GM18951 (cell line): ENCODE measurements around the gene FHL1.

Experiments used
- POLR2A ChIP-seq: IDR thresholded peaks from 4 replicates; pipeline ENCODE4 v1.6.1; 2011; ENCODE audit warnings: mild to moderate bottlenecking; ENCODE audit not compliant: insufficient read length, insufficient read depth; ENCODE audit errors: extremely low read depth
- in situ Hi-C: fragments of 300-500 bp; cut with MboI; formaldehyde crosslinking; loops from one replicate; pipeline ENCODE4 v1.12.0; 2022; ENCODE audit warnings: low sequenced_read_pairs, mixed read lengths, inconsistent platforms; ENCODE audit not compliant: unreplicated experiment

Gene FHL1

DNA sequence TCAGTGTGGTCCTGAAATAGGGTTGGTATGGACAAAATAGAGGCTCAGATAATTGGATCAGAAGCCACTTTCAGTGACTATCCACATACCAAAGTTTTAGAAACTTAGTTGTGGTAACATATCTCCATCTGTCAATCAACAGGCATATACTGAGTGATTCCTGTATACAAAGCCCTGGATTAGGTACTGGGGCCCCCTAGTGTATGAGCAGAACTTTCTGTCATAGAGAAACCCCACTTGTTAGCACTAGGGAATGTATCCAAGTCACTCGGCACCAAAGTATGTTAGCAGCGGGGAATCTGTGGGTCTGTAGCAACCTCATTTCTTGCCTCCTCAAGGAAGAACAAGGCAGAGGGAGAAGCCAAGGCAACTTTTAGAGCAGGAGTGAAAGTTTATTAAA is 53.1 kb downstream of the FHL1 start:
- no peak for TF ChIP-seq POLR2A
- in situ Hi-C loops: no loop called here

DNA sequence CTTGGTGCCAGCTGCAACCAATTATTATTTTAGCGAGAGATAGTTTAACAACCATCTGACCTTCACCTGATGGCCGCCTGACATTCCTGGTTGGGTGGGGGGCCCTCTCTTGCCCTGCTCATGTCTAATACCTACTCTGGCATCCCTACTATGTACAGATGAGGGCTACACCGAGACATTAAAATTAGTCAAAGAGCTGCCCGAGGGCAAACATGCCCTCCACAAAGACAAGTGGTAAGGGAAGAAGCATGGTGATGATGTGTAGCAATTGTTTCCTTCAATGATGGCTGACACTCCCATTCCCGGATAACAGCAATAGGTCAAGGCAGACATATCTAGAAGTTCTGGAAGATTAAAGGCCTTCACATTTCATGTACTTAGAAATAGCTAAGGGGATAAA is 54.3 kb downstream of the FHL1 start:
- no peak for TF ChIP-seq POLR2A
- in situ Hi-C loops: no loop called here

DNA sequence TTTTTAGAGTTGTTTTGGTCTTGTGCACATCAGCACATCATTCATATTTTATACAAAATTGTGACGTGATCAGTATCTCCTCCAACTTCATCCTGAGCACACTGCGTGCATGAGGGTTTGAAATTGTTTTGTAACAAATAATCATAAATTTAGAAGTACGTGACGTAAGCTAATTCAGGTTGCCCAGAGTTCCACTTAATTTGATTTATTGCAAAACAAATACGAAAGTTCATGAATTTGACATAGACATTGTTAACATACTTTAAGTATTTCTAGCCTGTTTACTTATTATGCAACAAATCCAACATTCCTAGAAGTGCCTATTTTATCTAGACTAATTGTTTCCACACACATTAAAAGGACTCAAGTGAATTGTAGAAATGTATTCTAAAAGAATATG is 55.6 kb downstream of the FHL1 start:
- TF ChIP-seq POLR2A: no peak
- in situ Hi-C loops: no loop called here

DNA sequence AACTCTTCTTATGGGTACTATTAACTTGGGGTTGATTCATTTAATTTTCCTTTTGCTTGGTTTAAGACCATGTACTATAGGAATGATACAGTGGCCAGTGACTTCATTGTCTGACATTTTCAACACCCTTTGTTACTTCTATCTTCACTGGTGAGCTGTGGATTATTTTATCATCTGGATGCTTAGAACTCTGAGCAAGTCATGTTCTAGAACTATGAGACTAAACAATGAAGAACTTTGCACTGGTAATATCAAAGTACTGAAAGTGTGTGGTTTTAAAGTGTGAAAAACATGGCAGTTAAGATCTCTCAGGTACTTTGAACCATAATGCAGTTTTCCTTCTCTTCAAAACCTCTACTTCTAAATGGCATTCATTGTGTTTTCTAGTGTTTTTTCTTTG is 56.1 kb downstream of the FHL1 start:
- in situ Hi-C loops: no loop called here
- no peak for TF ChIP-seq POLR2A

DNA sequence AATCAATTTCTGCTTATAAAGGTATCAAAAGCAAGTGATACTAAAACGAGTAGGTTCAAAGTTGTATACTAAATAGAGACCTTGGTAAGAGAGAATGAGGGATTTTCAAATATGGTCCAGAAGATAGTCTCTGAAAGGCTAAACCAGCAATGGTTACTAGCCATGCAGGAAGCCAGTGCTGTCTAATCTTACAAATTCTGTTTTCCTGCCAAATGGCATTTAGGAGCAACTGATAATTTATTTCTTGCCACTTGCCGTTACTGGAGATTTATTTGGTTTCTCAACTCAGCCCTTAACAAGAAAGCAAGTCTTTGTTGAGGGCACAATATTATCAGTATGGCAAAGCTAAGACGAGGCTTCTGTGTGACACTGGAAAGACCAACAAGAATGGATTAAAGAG is 56.6 kb downstream of the FHL1 start:
- in situ Hi-C loops: no loop called here
- TF ChIP-seq POLR2A: no peak

DNA sequence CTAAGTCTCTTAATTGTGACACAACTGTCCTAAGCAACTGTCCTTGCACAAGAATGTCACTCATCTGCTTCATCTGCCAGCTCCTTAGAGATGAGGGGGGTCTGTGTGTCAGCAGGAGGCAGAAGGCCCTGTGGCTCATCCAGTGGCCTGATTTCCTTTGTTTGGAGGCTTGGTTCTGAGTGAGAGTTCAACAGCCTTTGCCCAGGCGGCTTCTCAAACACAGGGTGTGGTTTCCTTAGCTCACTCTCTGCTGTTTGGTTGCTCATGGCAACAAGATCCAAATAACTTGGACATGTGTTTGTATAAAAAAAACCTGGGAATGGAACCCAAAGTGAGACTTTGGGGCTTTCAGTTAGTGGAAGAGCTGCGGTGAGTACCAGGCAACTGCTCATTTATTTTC is 57.2 kb downstream of the FHL1 start:
- no peak for TF ChIP-seq POLR2A
- in situ Hi-C loops: no loop called here

DNA sequence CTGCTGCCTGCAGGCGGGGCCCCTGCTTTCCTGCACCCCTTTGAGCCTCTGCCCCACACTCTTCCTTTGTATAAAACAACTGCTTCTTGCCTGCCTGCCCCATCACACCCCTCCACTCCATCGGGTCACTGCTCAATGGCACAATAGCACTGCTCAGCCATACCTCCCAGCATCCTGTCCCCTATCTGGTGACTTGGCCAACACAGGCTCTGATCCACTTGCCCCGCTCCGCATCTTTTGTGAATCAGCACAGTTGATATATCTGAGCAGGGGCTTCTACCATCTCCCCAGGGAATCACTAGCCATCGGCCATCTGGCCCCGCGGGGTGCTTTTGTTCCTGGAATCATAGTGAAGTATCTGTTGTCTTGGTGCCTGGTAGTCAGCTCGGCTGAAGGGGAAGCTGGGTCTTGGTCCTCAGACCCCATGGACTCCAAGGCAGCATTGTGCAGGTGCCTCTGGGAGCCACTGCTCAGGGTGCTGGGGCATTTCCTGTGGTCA is 58.6 kb downstream of the FHL1 start:
- TF ChIP-seq POLR2A: no peak
- in situ Hi-C loops: no loop called here

DNA sequence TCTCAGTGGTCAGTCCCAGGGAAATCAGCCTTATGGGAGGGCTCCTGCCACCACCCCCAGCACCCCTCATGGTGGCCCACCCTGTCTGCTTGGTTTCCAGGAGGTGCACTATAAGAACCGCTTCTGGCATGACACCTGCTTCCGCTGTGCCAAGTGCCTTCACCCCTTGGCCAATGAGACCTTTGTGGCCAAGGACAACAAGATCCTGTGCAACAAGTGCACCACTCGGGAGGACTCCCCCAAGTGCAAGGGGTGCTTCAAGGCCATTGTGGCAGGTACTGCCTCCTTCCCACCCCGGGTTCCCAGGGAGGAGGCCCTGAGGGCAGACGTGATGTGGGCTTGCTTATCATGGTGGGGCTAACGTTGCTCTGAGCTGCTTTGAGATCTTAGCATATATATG is 59.6 kb downstream of the FHL1 start:
- TF ChIP-seq POLR2A: no peak
- in situ Hi-C loops: no loop called here

DNA sequence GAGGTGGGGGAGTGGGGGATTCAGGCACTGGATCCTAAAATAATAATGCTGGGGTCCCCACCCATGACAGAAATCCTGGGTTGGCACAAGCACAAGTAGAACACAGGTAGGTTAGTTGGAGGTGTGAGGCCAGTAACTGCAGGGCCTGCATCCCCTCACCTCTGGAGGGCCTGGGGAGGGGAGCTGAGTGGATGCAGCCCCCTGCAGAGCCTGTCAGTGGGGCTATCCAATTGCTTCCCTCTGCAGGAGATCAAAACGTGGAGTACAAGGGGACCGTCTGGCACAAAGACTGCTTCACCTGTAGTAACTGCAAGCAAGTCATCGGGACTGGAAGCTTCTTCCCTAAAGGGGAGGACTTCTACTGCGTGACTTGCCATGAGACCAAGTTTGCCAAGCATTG is 60.2 kb downstream of the FHL1 start:
- in situ Hi-C loops: no loop called here
- no peak for TF ChIP-seq POLR2A

DNA sequence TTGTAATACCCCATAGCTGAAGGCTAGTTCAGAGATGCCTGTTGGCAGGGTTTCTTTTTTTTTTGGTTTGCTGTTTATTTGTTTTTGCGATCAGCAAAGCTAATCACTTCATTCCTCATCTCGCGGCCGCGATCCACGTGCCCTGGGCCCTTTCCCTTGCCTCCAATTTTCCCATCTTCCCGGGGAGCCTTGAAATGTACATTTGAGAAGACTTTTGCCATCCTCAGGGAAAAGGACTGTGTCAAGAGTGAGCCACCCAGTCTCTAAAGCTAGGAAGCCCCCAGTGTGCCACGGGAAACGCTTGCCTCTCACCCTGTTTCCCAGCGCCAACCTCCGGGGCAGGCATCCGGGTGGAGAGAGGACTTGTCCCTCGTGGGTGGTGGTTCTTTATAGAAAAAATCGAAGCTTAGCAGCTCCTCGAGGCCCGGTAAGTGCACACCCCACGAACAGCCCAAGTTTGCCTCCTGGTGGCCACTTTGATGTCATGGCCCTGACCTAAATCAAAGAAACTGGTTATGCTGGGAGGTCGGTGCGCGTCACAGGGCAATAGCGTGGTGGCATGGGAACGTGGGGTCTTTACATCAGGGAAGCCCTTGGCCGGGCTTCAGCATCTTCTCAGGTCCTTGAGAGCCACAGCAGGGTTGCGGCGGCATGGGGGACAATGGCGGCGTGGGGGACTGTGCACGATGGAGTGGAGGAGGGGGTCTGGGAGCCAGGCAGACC is 61.8 kb downstream of the FHL1 start:
- in situ Hi-C loops: no loop called here
- TF ChIP-seq POLR2A: no peak

DNA sequence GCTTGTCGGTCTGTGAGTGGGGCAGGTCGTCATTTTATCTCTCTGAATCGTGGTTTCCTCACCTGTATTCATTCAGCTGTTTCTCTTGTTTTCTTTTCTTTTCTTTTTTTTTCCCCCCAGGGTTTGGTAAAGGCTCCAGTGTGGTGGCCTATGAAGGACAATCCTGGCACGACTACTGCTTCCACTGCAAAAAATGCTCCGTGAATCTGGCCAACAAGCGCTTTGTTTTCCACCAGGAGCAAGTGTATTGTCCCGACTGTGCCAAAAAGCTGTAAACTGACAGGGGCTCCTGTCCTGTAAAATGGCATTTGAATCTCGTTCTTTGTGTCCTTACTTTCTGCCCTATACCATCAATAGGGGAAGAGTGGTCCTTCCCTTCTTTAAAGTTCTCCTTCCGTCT is 62.4 kb downstream of the FHL1 start:
- no peak for TF ChIP-seq POLR2A
- in situ Hi-C loops: no loop called here

DNA sequence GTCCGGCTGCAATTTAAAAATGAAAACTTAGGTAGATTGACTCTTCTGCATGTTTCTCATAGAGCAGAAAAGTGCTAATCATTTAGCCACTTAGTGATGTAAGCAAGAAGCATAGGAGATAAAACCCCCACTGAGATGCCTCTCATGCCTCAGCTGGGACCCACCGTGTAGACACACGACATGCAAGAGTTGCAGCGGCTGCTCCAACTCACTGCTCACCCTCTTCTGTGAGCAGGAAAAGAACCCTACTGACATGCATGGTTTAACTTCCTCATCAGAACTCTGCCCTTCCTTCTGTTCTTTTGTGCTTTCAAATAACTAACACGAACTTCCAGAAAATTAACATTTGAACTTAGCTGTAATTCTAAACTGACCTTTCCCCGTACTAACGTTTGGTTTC is 62.9 kb downstream of the FHL1 start:
- in situ Hi-C loops: no loop called here
- TF ChIP-seq POLR2A: no peak

DNA sequence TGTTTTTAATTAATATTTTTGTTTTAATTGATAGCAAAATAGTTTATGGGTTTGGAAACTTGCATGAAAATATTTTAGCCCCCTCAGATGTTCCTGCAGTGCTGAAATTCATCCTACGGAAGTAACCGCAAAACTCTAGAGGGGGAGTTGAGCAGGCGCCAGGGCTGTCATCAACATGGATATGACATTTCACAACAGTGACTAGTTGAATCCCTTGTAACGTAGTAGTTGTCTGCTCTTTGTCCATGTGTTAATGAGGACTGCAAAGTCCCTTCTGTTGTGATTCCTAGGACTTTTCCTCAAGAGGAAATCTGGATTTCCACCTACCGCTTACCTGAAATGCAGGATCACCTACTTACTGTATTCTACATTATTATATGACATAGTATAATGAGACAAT is 63.5 kb downstream of the FHL1 start:
- no peak for TF ChIP-seq POLR2A
- in situ Hi-C loops: no loop called here

DNA sequence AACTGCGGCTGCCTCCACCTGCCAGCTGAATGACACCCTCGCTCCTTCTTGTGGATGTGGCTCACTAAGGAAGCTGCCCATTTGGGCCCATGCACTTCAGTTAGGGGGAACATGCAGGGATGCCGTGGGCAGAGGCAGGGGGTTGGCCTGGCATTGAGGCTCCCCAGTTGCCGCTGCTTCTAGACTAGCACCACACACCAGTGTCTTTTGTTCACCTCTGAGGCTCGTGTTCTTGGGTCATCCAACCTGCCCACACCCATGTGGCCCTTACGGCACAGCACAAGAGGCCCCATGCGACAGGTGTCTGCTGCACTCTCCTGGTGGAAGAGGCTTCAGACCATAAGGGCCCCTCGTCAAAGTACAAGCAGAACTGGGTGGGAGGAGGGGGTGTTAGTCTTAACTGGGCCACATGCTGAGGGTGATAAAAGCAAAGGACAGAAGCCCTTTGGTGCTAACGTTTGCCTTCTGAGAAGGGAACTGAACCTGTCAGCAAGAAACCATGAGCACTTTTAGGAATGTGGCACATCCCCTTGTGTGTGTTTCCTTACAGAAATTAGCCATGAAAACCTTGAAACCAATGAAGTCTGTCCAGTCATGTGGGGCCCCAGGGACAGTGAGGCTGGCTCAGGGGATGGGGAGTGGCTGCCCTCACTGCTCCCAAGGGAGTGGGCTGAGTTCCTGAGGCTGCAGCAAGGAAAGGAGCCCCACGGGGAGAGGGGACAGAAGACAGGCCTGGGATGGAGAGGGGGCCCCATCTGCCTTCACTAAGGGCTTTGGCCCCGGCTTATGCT is 64.6 kb downstream of the FHL1 start:
- in situ Hi-C loops: no loop called here
- no peak for TF ChIP-seq POLR2A
